Measurements from ENCODE around the gene TLR6.

GRCh38 chr4:38829237-38829636 is 27.4 kb downstream of the TLR6 start:
- TF ChIP-seq REST (IDR thresholded peaks at IDR 0.05; ENCODE audit: insufficient replicate concordance, low read depth) (no peak), CTCF (IDR thresholded peaks at IDR 0.05; ENCODE audit: insufficient read depth, low read length) (no peak), GABPA (IDR thresholded peaks at IDR 0.05; ENCODE audit: low read depth) (no peak)

All from HL-60 (cell line).